ENCODE measurements around the gene HPS1.
A peak's percentile ranks its signal among the peaks of the same experiment; 100 is the strongest.

The HPS1 gene

GRCh38 chr10:98481404-98481945 lies 34.7 kb upstream of the HPS1 start:
- Histone ChIP-seq H3K27ac (ENCODE audit: insufficient read depth, low read length, poor library complexity, severe bottlenecking) (no peak overlapping the region), H3K4me3 (ENCODE audit: insufficient read depth, low read depth, low read length, poor library complexity, severe bottlenecking) (no peak overlapping the region), H3K27me3 (replicated peaks; ENCODE audit: control insufficient read depth, insufficient read depth, low read length, poor library complexity, severe bottlenecking) (no peaks in the 10 kb centered on the region), H3K9me3 (ENCODE audit: control insufficient read depth, low read length) (no peaks in the 10 kb centered on the region), H3K36me3 (ENCODE audit: control insufficient read depth, insufficient read depth, low read length) (no peaks in the 10 kb centered on the region), H3K4me1 (ENCODE audit: control insufficient read depth, insufficient read depth, low read length, poor library complexity, severe bottlenecking) (no peaks in the 10 kb centered on the region)
- no peak for DNase-seq

GRCh38 chr10:98478430-98479222 lies 31.9 kb upstream of the HPS1 start:
- Histone ChIP-seq H3K36me3 (ENCODE audit: control insufficient read depth, insufficient read depth, low read length) (no peaks in the 10 kb centered on the region), H3K4me1 (ENCODE audit: control insufficient read depth, insufficient read depth, low read length, poor library complexity, severe bottlenecking) (no peaks in the 10 kb centered on the region), H3K9me3 (ENCODE audit: control insufficient read depth, low read length) (no peaks in the 10 kb centered on the region), H3K27me3 (replicated peaks; ENCODE audit: control insufficient read depth, insufficient read depth, low read length, poor library complexity, severe bottlenecking) (no peaks in the 10 kb centered on the region), H3K4me3 (ENCODE audit: insufficient read depth, low read depth, low read length, poor library complexity, severe bottlenecking) (no peak overlapping the region), H3K27ac (ENCODE audit: insufficient read depth, low read length, poor library complexity, severe bottlenecking) (no peak overlapping the region)
- DNase-seq, result no peak

- Histone ChIP-seq H3K27ac (ENCODE audit: insufficient read depth, low read length, poor library complexity, severe bottlenecking) (no peak overlapping the region), H3K9me3 (ENCODE audit: control insufficient read depth, low read length) (no peaks in the 10 kb centered on the region), H3K27me3 (replicated peaks; ENCODE audit: control insufficient read depth, insufficient read depth, low read length, poor library complexity, severe bottlenecking) (no peaks in the 10 kb centered on the region), H3K4me3 (ENCODE audit: insufficient read depth, low read depth, low read length, poor library complexity, severe bottlenecking) (no peak overlapping the region), H3K36me3 (ENCODE audit: control insufficient read depth, insufficient read depth, low read length) (no peaks in the 10 kb centered on the region), H3K4me1 (ENCODE audit: control insufficient read depth, insufficient read depth, low read length, poor library complexity, severe bottlenecking) (no peaks in the 10 kb centered on the region)
- DNase-seq, result no peak
These were observed 31.1 kb upstream of the HPS1 start for GRCh38 chr10:98477861-98478260.

GRCh38 chr10:98474628-98475027 lies 27.9 kb upstream of the HPS1 start:
- Histone ChIP-seq H3K27ac (ENCODE audit: insufficient read depth, low read length, poor library complexity, severe bottlenecking) (no peak overlapping the region), H3K27me3 (replicated peaks; ENCODE audit: control insufficient read depth, insufficient read depth, low read length, poor library complexity, severe bottlenecking) (no peaks in the 10 kb centered on the region), H3K9me3 (ENCODE audit: control insufficient read depth, low read length) (no peaks in the 10 kb centered on the region), H3K4me1 (ENCODE audit: control insufficient read depth, insufficient read depth, low read length, poor library complexity, severe bottlenecking) (no peaks in the 10 kb centered on the region), H3K36me3 (ENCODE audit: control insufficient read depth, insufficient read depth, low read length) (no peaks in the 10 kb centered on the region), H3K4me3 (ENCODE audit: insufficient read depth, low read depth, low read length, poor library complexity, severe bottlenecking) (no peak overlapping the region)
- no peak for DNase-seq

- H3K4me3 ChIP-seq (ENCODE audit: insufficient read depth, low read depth, low read length, poor library complexity, severe bottlenecking), result no peak overlapping the region
- H3K27ac ChIP-seq (ENCODE audit: insufficient read depth, low read length, poor library complexity, severe bottlenecking), result no peak overlapping the region
- H3K27me3 ChIP-seq (replicated peaks; ENCODE audit: control insufficient read depth, insufficient read depth, low read length, poor library complexity, severe bottlenecking), result no peaks in the 10 kb centered on the region
- DNase-seq, result no peak
- no peaks in the 10 kb centered on the region for H3K9me3 ChIP-seq (ENCODE audit: control insufficient read depth, low read length)
- no peaks in the 10 kb centered on the region for H3K36me3 ChIP-seq (ENCODE audit: control insufficient read depth, insufficient read depth, low read length)
- no peaks in the 10 kb centered on the region for H3K4me1 ChIP-seq (ENCODE audit: control insufficient read depth, insufficient read depth, low read length, poor library complexity, severe bottlenecking)
These were observed 25.5 kb upstream of the HPS1 start for GRCh38 chr10:98472196-98472595.

- no peaks in the 10 kb centered on the region for H3K4me1 ChIP-seq (ENCODE audit: control insufficient read depth, insufficient read depth, low read length, poor library complexity, severe bottlenecking)
- H3K4me3 ChIP-seq (ENCODE audit: insufficient read depth, low read depth, low read length, poor library complexity, severe bottlenecking), result no peak overlapping the region
- no peaks in the 10 kb centered on the region for H3K27me3 ChIP-seq (replicated peaks; ENCODE audit: control insufficient read depth, insufficient read depth, low read length, poor library complexity, severe bottlenecking)
- H3K9me3 ChIP-seq (ENCODE audit: control insufficient read depth, low read length), result no peaks in the 10 kb centered on the region
- no peaks in the 10 kb centered on the region for H3K36me3 ChIP-seq (ENCODE audit: control insufficient read depth, insufficient read depth, low read length)
- no peak for DNase-seq
- no peak overlapping the region for H3K27ac ChIP-seq (ENCODE audit: insufficient read depth, low read length, poor library complexity, severe bottlenecking)
These were observed 24.1 kb upstream of the HPS1 start for GRCh38 chr10:98470850-98471249.

- Histone ChIP-seq H3K9me3 (ENCODE audit: control insufficient read depth, low read length) (no peaks in the 10 kb centered on the region), H3K4me3 (ENCODE audit: insufficient read depth, low read depth, low read length, poor library complexity, severe bottlenecking) (no peak overlapping the region), H3K27me3 (replicated peaks; ENCODE audit: control insufficient read depth, insufficient read depth, low read length, poor library complexity, severe bottlenecking) (no peaks in the 10 kb centered on the region), H3K27ac (ENCODE audit: insufficient read depth, low read length, poor library complexity, severe bottlenecking) (no peak overlapping the region), H3K36me3 (ENCODE audit: control insufficient read depth, insufficient read depth, low read length) (no peaks in the 10 kb centered on the region), H3K4me1 (ENCODE audit: control insufficient read depth, insufficient read depth, low read length, poor library complexity, severe bottlenecking) (no peaks in the 10 kb centered on the region)
- no peak for DNase-seq
These were observed 22.5 kb upstream of the HPS1 start for GRCh38 chr10:98469001-98469931.

GRCh38 chr10:98467506-98468318 lies 21.0 kb upstream of the HPS1 start:
- Histone ChIP-seq H3K4me3 (ENCODE audit: insufficient read depth, low read depth, low read length, poor library complexity, severe bottlenecking) (peak overlapping the region; percentile 89), H3K36me3 (ENCODE audit: control insufficient read depth, insufficient read depth, low read length) (no peaks in the 10 kb centered on the region), H3K27ac (ENCODE audit: insufficient read depth, low read length, poor library complexity, severe bottlenecking) (no peak overlapping the region), H3K9me3 (ENCODE audit: control insufficient read depth, low read length) (no peaks in the 10 kb centered on the region), H3K4me1 (ENCODE audit: control insufficient read depth, insufficient read depth, low read length, poor library complexity, severe bottlenecking) (no peaks in the 10 kb centered on the region), H3K27me3 (replicated peaks; ENCODE audit: control insufficient read depth, insufficient read depth, low read length, poor library complexity, severe bottlenecking) (no peaks in the 10 kb centered on the region)
- DNase-seq, result peak; percentile 26 to 55 (median 41)

- no peak for DNase-seq
- Histone ChIP-seq H3K27me3 (replicated peaks; ENCODE audit: control insufficient read depth, insufficient read depth, low read length, poor library complexity, severe bottlenecking) (no peaks in the 10 kb centered on the region), H3K4me3 (ENCODE audit: insufficient read depth, low read depth, low read length, poor library complexity, severe bottlenecking) (no peak overlapping the region), H3K36me3 (ENCODE audit: control insufficient read depth, insufficient read depth, low read length) (no peaks in the 10 kb centered on the region), H3K4me1 (ENCODE audit: control insufficient read depth, insufficient read depth, low read length, poor library complexity, severe bottlenecking) (no peaks in the 10 kb centered on the region), H3K9me3 (ENCODE audit: control insufficient read depth, low read length) (no peaks in the 10 kb centered on the region), H3K27ac (ENCODE audit: insufficient read depth, low read length, poor library complexity, severe bottlenecking) (no peak overlapping the region)
These were observed 20.2 kb upstream of the HPS1 start for GRCh38 chr10:98466861-98467505.
